NCI-H1694 treated with DMSO at 0.1 percent for 48 hours (cell line): Measurements from ENCODE around the gene ABCA1.
"Not testable (repeated sequence)": the region's sequence is repeated elsewhere in the genome, so short reads cannot be mapped to it uniquely, and the experiment has no call there.

Experiments used
- DNase-seq: peaks from one replicate; lab custom pipeline; 2025; lab: John Stamatoyannopoulos, UW

ABCA1 gene

DNA sequence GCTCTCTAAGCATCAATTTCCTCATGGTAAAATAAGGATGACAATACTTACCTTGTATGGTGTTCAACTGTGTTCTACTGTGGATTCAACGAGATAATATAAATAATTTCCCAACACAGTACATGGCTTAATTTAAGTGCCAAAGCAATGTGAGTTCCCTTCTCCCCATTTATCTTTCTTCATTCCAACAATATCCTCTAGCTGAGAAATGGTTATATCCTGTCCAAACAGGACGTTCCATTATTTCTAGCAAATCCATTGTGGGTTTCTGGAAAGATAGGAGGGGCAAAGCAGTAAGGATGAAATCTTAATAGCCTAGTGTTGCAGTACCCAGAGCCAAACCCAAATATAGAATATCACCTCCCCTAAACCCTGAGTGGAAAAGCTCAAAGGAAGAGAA lies 22.0 kb downstream of the ABCA1 start:
- DNase-seq: no peak

- no peak for DNase-seq
These were observed 22.6 kb downstream of the ABCA1 start for GRCh38 chr9:104905153-104905901.

DNA sequence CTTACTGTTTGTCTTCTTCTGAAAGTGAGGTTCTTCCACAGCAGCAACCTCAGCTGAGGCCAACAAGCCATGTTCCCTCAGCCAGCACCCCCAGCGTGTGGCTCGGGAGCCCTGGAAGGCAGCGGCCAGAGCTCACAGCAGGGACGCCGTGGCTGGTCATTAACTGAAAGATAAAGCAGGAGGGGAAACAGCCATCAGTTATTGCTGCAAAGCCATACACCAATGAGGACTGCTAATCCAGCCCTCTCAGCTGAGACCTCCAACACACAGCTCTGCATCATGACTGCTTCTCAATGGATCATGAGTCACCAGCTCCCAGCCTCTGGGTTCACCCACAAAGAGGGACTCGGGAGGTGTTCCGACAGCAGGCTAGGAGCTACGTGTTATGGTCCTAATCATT lies 24.3 kb downstream of the ABCA1 start:
- no peak for DNase-seq

DNA sequence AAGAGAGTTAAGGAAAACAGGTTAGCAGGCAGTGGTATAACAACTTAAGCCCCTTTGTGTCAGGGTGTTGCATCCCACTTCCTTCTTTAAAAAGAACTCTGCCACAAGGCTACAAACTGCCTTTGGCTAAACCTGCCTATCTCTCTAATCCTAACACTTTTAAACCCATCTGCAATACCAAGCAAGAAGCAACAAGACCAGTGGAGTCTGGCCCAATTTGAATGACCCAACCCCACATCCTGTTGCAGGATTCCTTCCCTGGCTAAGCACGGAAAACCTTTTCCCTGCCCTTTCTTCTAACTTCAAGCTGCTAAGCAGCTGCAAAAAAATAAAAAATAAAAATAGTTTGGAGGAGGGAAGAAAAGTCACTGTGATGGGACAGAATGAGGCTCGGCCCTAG lies 27.1 kb downstream of the ABCA1 start:
- DNase-seq: no peak

- DNase-seq: no peak
These were observed 27.6 kb downstream of the ABCA1 start for GRCh38 chr9:104900324-104900723.

DNA sequence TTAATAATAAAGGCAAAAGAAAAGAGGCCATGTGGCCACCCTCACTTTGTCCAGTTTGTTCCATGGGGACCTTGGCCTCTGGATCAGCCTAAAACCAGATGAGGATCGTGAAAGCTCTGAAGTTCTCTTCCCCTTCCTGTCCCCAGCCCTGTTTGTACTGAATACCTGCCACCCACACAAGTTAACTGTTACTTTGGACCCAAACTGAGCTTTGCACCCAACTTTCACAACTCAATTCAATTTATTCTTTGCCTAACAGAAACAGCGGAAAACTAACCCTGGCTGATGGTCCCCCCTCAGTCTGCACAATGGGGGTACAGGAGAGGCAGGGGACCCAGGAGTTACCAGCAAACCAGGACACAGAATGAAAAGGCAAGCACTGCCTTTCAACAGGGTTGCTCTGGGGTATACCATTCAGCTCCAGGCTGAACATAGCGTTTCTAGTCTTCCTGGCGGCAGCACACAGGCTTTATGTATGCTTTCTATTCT lies 28.2 kb downstream of the ABCA1 start:
- DNase-seq: no peak

DNA sequence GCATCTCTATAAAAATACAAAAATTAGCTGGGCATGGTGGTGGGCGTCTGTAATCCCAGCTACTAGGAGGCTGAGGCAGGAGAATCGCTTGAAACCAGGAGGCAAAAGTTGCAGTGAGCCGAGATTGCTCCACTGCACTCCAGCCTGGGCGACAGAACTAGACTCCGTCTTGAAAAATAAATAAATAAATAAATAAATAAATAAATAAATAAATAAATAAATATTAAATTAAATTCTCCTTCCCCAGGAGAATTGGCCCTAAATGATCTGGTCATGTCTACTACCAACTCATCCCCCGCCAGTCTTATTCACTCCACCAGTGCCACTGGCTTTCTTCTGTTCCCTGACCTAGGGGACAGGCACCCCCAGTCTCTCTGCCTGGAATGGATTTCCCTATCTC lies 29.6 kb downstream of the ABCA1 start:
- not testable (repeated sequence) for DNase-seq

- no peak for DNase-seq
These were observed 31.8 kb downstream of the ABCA1 start for GRCh38 chr9:104896131-104896530.

DNA sequence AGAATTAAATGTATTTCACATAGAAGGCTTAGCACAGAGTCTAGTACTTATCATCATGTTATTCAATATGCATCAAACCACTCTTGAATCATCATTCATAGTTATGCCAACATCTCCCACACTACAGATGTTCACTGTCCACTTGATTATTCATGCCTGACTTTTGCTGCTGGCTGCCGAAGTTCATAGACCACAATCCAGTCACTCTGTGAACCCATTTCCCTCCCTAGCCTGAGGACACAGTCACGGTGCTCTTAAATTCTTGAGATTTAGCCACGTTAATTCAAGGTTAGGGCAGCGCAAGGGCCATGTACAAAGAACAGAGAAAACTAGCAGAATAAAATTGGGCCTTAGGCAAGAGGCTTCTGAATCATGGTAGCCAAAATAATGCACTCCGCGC lies 32.4 kb downstream of the ABCA1 start:
- no peak for DNase-seq

DNA sequence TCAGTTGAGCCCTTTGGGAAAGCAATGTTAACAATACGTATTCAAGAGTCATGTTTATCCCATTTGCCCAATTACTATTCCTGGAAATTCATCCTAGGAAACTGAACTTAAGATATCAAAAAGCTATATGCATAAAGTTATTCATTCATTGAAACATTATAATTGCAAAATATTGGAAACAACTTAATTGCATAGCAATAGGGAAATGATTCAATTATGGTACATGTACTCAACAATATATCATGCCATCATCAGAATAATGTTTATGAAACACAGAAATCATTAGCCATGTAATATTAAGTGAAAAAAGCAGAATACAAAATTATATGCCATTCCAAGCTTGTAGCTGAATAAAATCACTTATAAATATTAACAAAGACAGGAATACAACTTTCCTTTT lies 35.3 kb downstream of the ABCA1 start:
- no peak for DNase-seq

DNA sequence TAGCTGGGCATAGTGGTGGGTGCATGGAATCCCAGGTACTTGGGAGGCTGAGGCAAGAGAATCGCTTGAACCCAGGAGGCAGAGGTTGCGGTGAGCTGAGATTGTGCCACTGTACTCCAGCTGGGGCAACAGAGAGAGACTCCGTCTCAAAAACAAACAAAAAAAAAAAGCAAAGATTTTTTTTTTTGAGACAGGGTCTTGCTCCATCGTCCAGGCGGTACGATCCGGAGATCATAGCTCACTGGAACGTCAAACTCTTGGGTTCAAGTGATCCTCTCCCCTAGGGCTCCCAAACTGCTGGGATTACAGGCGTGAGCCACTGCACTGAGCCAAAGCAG lies 37.6 kb downstream of the ABCA1 start:
- DNase-seq: no peak

DNA sequence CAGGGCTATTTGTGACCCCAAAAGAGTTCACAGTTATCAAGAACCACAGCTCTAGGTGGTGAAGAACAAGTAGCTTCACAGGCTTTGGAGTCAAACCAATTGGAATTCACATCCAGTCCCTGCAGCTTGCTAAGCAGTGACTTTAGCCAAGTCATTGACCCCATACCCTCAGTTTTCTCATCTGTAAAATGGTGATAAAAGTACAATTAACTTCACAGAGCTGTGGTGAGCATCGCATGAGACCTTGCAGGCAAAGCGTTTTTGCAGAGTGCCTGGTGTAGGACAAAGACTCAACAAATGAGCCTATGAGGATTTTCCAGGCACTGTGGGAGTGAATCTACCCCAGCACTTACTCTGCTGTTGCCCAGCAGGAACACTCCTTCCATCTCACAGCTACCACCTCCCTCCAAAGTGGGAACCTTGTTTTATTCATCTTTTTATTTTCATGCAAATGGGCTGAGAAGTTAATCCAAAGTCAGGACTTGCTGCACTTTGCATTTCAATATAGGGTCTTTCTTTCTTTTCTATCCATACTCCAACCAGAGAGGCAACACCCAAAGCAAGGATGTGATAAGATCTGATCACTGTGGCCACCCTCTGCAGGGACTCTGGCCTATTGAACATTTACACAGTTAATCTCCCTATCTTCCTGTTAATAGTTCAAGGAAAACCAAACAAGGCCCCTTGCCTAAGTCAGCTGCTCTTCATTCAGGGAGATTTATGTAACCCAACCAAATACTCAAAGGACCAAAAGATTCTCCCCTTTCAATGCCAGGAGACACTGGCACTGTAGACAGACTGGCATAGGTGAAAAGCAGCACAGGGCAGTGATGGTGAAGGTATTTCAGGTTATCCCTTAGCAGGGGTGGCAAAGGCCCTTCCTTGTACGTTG lies 41.9 kb downstream of the ABCA1 start:
- no peak for DNase-seq

DNA sequence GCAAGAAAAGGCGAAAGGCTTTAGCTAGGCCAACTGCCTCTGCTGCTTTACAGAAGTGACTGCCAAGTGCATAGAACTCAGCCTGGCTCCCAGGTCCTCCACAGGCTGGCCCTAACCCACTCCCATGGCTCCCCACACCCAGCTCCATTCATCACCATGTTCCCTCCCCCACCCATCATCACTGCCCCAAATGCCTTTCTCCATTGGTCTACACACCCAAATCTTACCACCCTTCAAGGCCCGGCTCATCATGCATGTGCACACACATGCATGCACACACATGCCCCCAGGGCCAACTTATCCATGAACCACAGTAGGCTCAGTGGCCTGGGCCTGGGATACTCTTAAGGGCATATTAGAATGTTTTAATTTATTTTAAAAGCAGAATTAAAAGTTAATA lies 44.8 kb downstream of the ABCA1 start:
- DNase-seq: no peak

DNA sequence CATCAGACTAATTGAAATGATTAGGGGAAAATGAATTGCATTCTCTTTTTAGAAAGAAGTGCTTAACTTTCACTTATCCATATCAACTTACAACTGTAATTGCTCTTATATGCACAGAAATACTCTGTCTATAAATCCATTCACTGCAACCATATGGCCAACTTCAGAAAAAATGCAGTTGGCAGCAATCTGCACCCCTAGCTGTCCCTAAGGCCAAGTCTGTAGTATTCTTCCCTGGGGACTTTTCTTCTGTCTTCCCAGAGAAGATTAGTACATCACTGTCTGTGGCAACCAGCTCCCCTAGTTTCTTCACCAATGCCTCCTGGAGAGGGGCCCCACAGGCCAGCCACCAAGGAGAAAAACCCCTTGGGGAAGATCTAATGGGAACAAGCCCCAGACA lies 45.4 kb downstream of the ABCA1 start:
- peak; percentile 47 for DNase-seq

- peak; percentile 43 for DNase-seq
These were observed 45.9 kb downstream of the ABCA1 start for GRCh38 chr9:104882086-104882485.

GRCh38 chr9:104879555-104880309 lies 48.2 kb downstream of the ABCA1 start:
- no peak for DNase-seq

DNA sequence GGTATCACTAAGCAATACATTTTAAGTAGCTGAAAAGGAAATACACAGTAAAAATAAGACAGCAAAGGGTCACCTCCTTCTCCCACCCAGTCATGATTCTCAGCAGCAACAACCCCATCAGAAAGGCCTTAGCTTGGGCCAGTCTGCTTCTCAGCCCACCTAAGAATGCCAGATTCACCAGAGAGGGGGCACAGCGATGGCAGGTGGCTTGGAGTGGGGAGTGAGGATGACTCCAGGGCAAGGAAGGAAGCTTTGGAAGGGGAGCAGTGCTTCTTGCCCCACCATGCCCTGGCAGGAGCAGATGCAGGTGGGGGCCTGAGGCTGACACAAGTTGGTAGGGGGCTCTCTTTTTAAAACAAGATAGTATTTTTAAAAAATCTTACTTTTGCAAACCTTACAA lies 51.4 kb downstream of the ABCA1 start:
- no peak for DNase-seq

GRCh38 chr9:104875897-104876296 lies 52.1 kb downstream of the ABCA1 start:
- DNase-seq: no peak

DNA sequence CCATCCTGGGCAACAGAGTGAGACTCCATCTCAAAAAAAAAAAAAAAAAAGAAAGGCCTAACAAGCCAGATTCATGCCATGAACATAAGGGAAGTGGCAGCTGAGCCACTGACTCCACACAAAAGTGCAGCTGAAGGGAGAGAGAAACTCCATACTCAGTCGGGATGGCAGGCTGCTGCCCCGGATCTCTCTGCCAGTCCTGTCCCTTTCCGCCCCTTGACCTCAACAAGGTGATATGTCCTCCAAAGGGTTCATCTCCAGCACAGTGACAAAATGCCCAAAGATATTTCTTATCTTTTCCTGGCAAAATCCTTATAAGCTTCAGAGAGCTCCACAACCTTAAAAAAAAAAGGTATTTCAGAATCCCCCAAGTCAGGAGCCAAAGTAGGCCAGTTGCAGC lies 52.6 kb downstream of the ABCA1 start:
- DNase-seq: no peak

DNA sequence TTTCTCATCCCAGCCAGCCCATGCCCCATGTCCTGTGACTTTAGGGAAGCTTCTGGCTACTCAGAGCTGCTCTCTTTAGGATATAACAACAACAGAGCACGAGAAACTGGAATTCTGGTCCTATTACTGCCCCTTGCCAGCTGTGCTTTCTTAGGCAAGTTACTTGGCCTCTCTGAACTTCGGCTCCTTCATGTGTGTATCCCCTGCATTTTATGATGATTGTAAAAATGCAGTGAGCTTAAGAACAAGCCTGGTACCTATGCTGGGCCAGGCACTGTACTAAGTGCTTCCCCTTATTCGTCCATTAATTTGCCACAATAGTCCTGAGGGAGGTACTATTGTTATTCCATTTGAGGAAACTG lies 54.5 kb downstream of the ABCA1 start:
- DNase-seq: no peak

GRCh38 chr9:104872656-104873488 lies 55.1 kb downstream of the ABCA1 start:
- no peak for DNase-seq
